Thoracic aorta (tissue), 2 donors: Measurements from ENCODE around the gene GPX1. TPM values are rescaled to one million over a fixed set of nuclear protein-coding genes. Genes with fewer than 3 reads are reported as not detected.

Experiments used
- ATAC-seq: fragments of 150-250 bp; one replicate; pipeline ENCODE4 v1.8.0; 2017; ENCODE audit warnings: low read depth; ENCODE audit not compliant: insufficient number of reproducible peaks, low FRiP score
- DNase-seq: peaks from one replicate; pipeline ENCODE4 v3.0.0-alpha.2; 2020; ENCODE audit warnings: low spot score
- H3K27ac ChIP-seq, 2 donors: fragments of 200-600 bp; sonication (generic); 1 replicate in 1 of 2; 2 replicates in 1 of 2; pipeline ENCODE4 v1.5.1; 2016; ENCODE audit warnings: mild to moderate bottlenecking in 2 of 2, moderate library complexity in 2 of 2
- H3K27me3 ChIP-seq: fragments of 200-600 bp; sonication (generic); replicated peaks from 2 replicates; pipeline ENCODE4 v1.6.0; 2016; ENCODE audit warnings: mild to moderate bottlenecking; ENCODE audit not compliant: insufficient read depth
- H3K36me3 ChIP-seq: fragments of 200-600 bp; sonication (generic); one replicate; pipeline ENCODE4 v1.5.1; 2016
- H3K4me1 ChIP-seq, 2 donors: fragments of 200-600 bp; sonication (generic); 1 replicate in 1 of 2; 2 replicates in 1 of 2; pipeline versions ENCODE4 v1.5.1 to v1.6.0; 2016; ENCODE audit warnings: low read depth in 2 of 2, mild to moderate bottlenecking in 1 of 2; ENCODE audit not compliant: control insufficient read depth in 1 of 2
- H3K4me3 ChIP-seq: fragments of 200-600 bp; sonication (generic); 2 replicates; pipeline ENCODE4 v1.5.1; 2016; ENCODE audit warnings: mild to moderate bottlenecking
- H3K9me3 ChIP-seq: fragments of 200-600 bp; sonication (generic); 2 replicates; pipeline ENCODE4 v1.5.1; 2016
- CTCF ChIP-seq: fragments of 200-600 bp; sonication (generic); IDR thresholded peaks from one replicate; pipeline ENCODE4 v1.5.1; 2019; ENCODE audit warnings: antibody characterized with exemption
- total RNA-seq, 2 donors: library from RNA; depleted of rRNA; stranded (reverse); fragments of >200 nt; gene quantifications; one replicate each; pipeline versions ENCODE4 v1.1.0 to v1.2.3, GENCODE V29; 2016

Gene GPX1
- total RNA-seq, 2 donors from 2014 or later, result 187 to 319 TPM

DNA sequence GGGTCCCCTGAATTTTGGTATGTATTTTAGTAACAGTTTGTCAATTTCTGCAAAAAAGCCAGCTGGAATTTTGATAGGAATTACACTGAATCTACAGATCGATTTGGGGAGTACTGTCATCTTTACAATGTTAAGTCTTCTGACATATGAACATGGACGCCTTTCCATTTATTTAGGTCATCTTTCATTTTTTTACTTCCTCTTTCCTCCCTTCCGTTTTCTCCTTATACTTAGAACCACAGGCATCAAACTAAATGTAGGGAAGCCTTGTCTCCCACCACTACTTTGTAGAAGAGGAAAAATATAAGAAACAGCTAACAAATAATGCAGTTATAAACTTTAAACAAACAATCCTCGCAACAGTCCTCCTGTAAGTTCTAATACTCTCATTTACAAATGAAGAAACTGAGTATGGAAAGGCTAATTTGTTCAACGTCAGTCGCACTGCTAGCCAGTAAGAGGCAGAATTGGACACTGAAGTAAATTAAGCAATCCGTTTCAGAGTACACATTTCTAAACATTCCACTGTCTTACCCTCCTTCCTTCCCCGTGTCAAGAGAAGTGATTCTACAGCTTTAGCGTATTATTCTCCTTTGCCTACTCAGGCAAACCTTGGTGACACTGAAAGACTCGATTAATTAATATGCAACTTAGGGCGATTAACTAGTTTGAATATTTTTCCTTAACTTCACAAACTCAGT is 28.1 kb upstream of the GPX1 start:
- no peaks in the 10 kb centered on the region for H3K36me3 ChIP-seq
- peaks cover 9 to 64% of the 10 kb centered on the region in 2 donors for H3K4me1 ChIP-seq
- H3K9me3 ChIP-seq, result no peaks in the 10 kb centered on the region
- no peak overlapping the region for H3K4me3 ChIP-seq
- no peak for ATAC-seq
- H3K27ac ChIP-seq, result no peak overlapping the region
- no peak for DNase-seq
- no peaks in the 10 kb centered on the region for H3K27me3 ChIP-seq
- TF ChIP-seq CTCF, result no peak

DNA sequence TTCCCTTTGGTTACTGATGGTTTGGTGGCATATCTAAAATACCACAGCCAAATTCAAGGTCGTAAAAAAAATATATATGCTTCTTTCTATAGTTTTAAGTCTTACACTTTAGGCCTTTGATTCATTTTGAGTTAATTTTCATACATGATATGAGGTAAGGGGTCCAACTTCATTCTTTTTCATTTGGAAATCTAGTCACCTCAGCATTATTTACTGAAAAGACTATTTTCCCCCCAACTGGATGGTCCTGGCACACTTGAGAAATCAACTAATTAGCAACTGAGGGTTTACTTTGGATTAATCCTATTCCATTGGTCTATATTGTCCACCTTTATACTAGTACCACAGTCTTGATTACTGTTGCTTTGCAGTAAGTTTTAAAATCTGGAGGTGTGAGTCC is 27.5 kb upstream of the GPX1 start:
- ATAC-seq, result no peak
- Histone ChIP-seq H3K36me3 (no peaks in the 10 kb centered on the region), H3K27ac (no peak overlapping the region), H3K4me1 (peaks cover 9 to 59% of the 10 kb centered on the region in 2 donors), H3K9me3 (no peaks in the 10 kb centered on the region), H3K4me3 (no peak overlapping the region), H3K27me3 (no peaks in the 10 kb centered on the region)
- DNase-seq, result no peak
- TF ChIP-seq CTCF, result no peak

- no peak for DNase-seq
- Histone ChIP-seq H3K4me1 (peaks cover 23 to 65% of the 10 kb centered on the region in 2 donors), H3K9me3 (no peaks in the 10 kb centered on the region), H3K36me3 (no peaks in the 10 kb centered on the region), H3K27ac (no peak overlapping the region), H3K4me3 (no peak overlapping the region), H3K27me3 (no peaks in the 10 kb centered on the region)
- TF ChIP-seq CTCF, result no peak
- no peak for ATAC-seq
Observed at GRCh38 chr3:49383387-49383786, 25.2 kb upstream of the GPX1 start.

GRCh38 chr3:49378249-49378895 is 20.2 kb upstream of the GPX1 start:
- ATAC-seq (no peak), DNase-seq (no peak)
- Histone ChIP-seq H3K27ac (peak overlapping the region in 1 of 2 donors; percentile 37), H3K9me3 (no peaks in the 10 kb centered on the region), H3K36me3 (peaks cover 20% of the 10 kb centered on the region), H3K4me1 (peaks cover 18 to 46% of the 10 kb centered on the region in 2 donors), H3K4me3 (no peak overlapping the region), H3K27me3 (no peaks in the 10 kb centered on the region)
- no peak for TF ChIP-seq CTCF

GRCh38 chr3:49377483-49377882 is 19.3 kb upstream of the GPX1 start:
- Histone ChIP-seq H3K27me3 (no peaks in the 10 kb centered on the region), H3K4me3 (no peak overlapping the region), H3K9me3 (no peaks in the 10 kb centered on the region), H3K27ac (no peak overlapping the region), H3K4me1 (peaks cover 18 to 38% of the 10 kb centered on the region in 2 donors), H3K36me3 (peaks cover 28% of the 10 kb centered on the region)
- DNase-seq (no peak), ATAC-seq (no peak)
- TF ChIP-seq CTCF, result no peak
